ENCODE measurements around the gene FXYD6. TPM values are rescaled to one million over a fixed set of nuclear protein-coding genes. Genes with fewer than 3 reads are reported as not detected.

The FXYD6 gene
- total and polyA plus RNA-seq, 2 donors from 2014 or later = 57.8 to 62.7 TPM

DNA sequence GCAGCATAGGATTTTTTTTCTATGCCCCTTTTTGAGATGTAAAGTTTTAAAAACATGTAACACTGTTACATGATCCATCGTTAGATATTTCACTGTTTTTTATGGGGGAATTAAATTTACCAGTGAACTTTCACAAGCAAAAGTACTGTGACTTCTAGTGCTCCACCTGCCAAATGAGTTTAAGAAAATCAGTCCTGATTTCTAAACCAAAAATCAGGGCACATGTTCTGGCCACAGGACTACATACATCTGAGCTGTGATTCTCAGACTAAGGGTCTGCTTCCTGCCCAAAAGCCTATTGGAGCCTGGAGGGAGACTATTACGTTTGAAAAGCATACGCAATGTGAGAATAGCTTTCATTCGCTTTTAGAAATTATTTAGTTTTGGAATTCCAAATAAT is 30.3 kb upstream of the FXYD6 start:
- Histone ChIP-seq H3K27ac (ENCODE audit: low read depth in 2 of 2, low read length in 2 of 2) (no peak overlapping the region), H3K9me3 (ENCODE audit: control insufficient read depth in 2 of 3, insufficient read depth in 1 of 3, low read length in 3 of 3) (no peaks in the 10 kb centered on the region), H3K9ac (ENCODE audit: low read length in 3 of 3) (no peak overlapping the region), H3K36me3 (ENCODE audit: control insufficient read depth in 2 of 3, insufficient read depth in 3 of 3, low read length in 3 of 3) (no peaks in the 10 kb centered on the region), H3K27me3 (ENCODE audit: control insufficient read depth, insufficient read depth, low read length) (no peaks in the 10 kb centered on the region), H3K4me1 (ENCODE audit: control insufficient read depth in 2 of 3, insufficient read depth in 2 of 3, low read depth in 1 of 3, low read length in 3 of 3) (peaks cover 0 to 5% (median 4%) of the 10 kb centered on the region in 3 donors), H3K4me3 (ENCODE audit: low read length in 3 of 3) (no peak overlapping the region)
- no peak for TF ChIP-seq CTCF (IDR thresholded peaks at IDR 0.05; ENCODE audit: borderline replicate concordance, extremely low read depth, insufficient read depth)
- intact Hi-C loops (cut with DNase I) = no loop called here
- DNase-seq = no peak
- no peak for FAIRE-seq

- no peak for TF ChIP-seq CTCF (IDR thresholded peaks at IDR 0.05; ENCODE audit: borderline replicate concordance, extremely low read depth, insufficient read depth)
- DNase-seq (no peak), FAIRE-seq (no peak)
- intact Hi-C loops (cut with DNase I) = no loop called here
- H3K9ac ChIP-seq (ENCODE audit: low read length in 3 of 3) = no peak overlapping the region
- no peak overlapping the region for H3K4me3 ChIP-seq (ENCODE audit: low read length in 3 of 3)
- peaks cover 0 to 5% (median 4%) of the 10 kb centered on the region in 3 donors for H3K4me1 ChIP-seq (ENCODE audit: control insufficient read depth in 2 of 3, insufficient read depth in 2 of 3, low read depth in 1 of 3, low read length in 3 of 3)
- no peaks in the 10 kb centered on the region for H3K9me3 ChIP-seq (ENCODE audit: control insufficient read depth in 2 of 3, insufficient read depth in 1 of 3, low read length in 3 of 3)
- H3K36me3 ChIP-seq (ENCODE audit: control insufficient read depth in 2 of 3, insufficient read depth in 3 of 3, low read length in 3 of 3) = no peaks in the 10 kb centered on the region
- no peaks in the 10 kb centered on the region for H3K27me3 ChIP-seq (ENCODE audit: control insufficient read depth, insufficient read depth, low read length)
- H3K27ac ChIP-seq (ENCODE audit: low read depth in 2 of 2, low read length in 2 of 2) = no peak overlapping the region
Measured at GRCh38 chr11:117906126-117906525, 29.7 kb upstream of the FXYD6 start.

DNA sequence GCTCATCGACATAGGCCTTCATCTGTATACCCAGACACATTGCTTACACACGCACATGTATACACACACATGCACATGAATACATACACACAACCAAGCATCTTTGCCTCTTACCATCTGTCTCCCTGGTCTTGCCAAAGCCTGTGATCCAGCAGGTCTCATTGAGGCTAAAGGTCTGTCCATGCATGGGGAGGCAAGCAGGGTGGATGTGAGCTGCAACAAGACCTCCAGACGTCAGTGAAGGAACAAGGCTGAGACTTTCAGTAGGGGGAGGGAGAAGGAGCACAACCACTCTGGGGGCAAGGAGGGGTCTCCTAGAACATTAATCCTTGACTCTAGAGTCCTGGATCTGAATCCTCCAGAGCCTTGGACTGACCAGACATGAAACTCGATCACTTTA is 29.1 kb upstream of the FXYD6 start:
- H3K36me3 ChIP-seq (ENCODE audit: control insufficient read depth in 2 of 3, insufficient read depth in 3 of 3, low read length in 3 of 3) = no peaks in the 10 kb centered on the region
- no peak for FAIRE-seq
- no peak overlapping the region for H3K9ac ChIP-seq (ENCODE audit: low read length in 3 of 3)
- H3K27ac ChIP-seq (ENCODE audit: low read depth in 2 of 2, low read length in 2 of 2) = no peak overlapping the region
- no peaks in the 10 kb centered on the region for H3K27me3 ChIP-seq (ENCODE audit: control insufficient read depth, insufficient read depth, low read length)
- H3K4me1 ChIP-seq (ENCODE audit: control insufficient read depth in 2 of 3, insufficient read depth in 2 of 3, low read depth in 1 of 3, low read length in 3 of 3) = peaks cover 0 to 5% (median 4%) of the 10 kb centered on the region in 3 donors
- no peak overlapping the region for H3K4me3 ChIP-seq (ENCODE audit: low read length in 3 of 3)
- intact Hi-C loops (cut with DNase I) = no loop called here
- no peaks in the 10 kb centered on the region for H3K9me3 ChIP-seq (ENCODE audit: control insufficient read depth in 2 of 3, insufficient read depth in 1 of 3, low read length in 3 of 3)
- DNase-seq = peak in 1 of 5 donors; percentile 18
- TF ChIP-seq CTCF (IDR thresholded peaks at IDR 0.05; ENCODE audit: borderline replicate concordance, extremely low read depth, insufficient read depth) = no peak
